Measurements from ENCODE around the gene UNC13C.

Gene UNC13C

GRCh38 chr15:54575586-54575985 is 597.3 kb downstream of the UNC13C start:
- DNase-seq, result no peak

DNA sequence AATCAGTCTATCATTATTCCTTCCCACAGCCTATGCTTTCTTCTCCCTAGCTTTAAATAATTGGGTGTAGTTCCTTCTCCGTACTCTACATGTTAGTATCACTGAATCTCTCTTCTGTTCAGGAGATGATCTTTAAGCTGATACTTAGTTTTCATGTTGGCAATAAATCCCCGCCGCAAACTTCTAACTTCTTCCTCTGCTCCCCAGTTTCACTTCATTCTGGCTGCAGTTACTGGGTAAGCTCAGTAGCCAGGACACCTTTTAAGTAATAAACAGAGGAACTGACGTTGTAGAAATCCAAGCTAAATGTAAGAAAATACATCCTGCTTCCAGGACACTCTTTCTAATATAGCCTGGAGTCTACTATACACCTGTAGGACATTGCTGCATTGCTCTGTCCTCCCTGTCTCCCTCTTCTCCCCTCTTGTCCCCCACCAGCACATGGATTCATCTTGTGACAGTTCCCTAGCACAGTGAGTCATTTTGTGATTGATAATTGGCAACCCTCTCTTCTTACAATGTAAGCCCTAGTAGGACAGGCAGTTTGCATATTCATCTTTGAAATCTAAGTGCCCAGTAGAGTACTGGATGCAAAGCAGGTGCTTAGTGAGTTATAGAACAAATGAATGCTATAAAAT is 598.2 kb downstream of the UNC13C start:
- no peak for DNase-seq

DNA sequence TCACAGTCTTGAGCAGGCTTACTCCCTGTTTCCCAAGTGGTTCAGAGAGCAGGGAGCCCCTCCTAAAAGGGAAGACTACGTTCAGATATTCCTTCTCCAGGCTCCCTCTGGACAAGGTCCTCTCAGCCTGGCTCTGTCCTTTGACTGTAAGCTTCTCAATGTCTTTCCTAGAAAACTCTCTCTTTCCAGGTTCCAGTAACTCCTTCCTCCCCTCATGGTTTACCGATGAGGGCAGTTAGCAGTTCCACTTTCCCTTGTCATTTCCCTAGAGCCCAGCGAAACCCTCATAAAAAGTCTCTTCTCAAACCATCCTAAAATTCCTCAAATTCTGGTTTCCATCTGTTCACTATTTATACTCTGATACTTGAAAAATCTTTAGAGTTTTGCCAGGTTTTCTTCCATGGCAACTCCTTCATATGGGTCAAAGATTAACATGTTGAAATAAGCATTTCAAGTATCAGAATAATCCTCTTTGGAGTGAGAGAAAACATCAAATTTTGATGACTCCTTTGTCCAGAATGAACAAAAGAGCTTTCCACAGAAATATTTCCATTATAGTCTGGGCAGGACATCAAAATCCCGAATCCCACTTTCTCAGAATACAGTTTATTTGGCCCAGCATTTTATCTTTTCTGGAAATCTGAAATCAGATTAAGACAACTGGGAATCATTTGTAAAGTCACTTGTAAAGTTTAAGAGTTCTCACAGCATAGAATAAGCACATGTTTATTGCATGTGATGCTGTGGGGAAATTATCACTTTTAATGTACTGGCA is 599.4 kb downstream of the UNC13C start:
- DNase-seq, result no peak

DNA sequence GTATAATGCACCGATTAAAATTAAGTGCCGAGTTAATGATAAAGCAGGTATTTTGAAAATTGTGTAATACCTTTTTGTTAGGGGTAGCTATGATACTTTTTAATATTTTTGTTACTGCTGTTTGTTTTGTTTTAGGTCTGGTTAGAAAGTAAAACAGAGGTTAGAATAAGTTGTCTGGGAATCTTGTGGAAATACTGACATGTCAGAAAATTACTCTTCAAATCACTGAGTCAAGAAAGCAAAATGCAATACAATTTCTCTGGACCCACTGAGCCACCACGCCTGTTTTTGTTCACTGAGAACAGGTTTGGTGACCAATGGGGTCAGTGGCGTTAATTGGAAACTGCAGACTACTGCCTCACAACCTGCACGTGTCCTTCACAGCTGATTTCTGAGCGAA is 601.6 kb downstream of the UNC13C start:
- DNase-seq, result no peak

DNA sequence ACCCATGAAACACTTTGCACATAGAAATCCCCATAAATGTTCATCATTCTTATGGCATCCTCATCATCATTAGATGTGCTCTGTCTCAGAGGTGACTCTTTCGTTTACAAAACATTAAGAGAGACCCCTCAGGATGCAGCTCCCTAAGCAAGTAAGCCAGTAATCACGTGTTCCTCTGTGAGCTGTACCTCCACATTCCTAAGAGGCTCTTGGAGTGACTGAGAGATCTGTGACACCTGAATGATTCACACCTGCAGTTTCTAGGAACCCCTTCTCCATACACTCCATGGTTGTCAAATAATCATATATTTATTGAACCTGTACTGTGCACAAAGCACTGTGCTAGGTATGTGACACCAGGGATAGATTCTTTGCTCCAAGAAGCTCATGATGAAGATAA is 602.4 kb downstream of the UNC13C start:
- no peak for DNase-seq

GRCh38 chr15:54582863-54583643 is 604.8 kb downstream of the UNC13C start:
- no peak for DNase-seq

DNA sequence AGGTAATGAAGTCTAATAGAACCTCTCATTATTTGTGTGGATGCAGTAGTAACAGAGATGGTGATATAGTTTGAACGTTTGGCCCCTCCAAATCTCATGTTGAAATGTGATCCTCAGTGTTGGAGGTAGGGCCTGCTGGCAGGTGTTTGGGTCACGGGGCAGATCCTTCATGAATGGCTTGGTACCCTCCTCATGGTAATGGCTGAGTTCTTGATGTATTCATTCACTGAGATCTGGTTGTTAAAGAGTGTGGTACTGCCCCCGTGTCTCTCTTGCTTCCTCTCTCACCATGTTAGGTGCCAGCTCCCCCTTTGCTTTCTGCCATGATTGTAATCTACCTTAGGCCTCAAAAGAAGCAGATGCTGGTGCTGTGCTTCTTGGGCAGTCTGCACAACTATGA is 606.8 kb downstream of the UNC13C start:
- DNase-seq, result no peak

GRCh38 chr15:54594115-54594514 is 615.9 kb downstream of the UNC13C start:
- no peak for DNase-seq

DNA sequence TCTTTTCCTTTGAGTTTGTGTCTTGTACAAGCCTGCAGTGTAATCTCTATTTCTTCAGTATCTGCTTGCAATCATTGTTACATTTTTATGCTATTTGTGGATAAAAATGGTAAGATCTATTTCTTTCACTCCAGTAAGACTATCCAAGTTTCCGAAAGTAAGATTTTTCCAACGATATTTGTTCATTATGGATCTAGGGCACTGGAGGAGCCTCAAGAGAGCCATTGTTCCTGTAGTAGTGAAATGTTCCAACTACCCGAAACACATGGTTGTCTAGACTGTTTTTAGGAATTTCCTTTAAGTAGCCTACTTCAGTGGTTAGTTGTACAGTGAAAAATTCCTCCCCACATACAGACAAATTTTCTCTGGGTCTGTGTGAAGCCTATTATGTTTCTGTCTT is 621.1 kb downstream of the UNC13C start:
- DNase-seq, result no peak

GRCh38 chr15:54605043-54605442 is 626.8 kb downstream of the UNC13C start:
- no peak for DNase-seq

DNA sequence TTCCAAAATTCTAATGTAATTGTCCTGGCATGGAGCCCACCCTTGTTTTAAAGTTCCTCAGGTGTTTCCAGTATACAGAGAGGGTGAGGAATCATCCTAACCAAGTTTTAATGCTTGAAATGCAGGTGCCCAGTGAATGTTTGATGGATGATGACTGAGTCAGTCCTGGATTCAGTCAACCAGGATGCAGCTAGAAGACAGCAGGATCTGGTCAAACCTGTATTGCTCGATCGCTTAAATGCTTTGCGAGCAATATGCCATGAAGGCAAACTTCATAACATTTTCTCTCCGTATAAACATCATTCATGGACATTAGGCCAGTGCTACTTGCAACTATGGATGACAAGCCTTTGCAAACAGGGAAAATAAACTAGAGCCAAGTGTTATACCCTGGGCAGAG is 627.3 kb downstream of the UNC13C start:
- no peak for DNase-seq

DNA sequence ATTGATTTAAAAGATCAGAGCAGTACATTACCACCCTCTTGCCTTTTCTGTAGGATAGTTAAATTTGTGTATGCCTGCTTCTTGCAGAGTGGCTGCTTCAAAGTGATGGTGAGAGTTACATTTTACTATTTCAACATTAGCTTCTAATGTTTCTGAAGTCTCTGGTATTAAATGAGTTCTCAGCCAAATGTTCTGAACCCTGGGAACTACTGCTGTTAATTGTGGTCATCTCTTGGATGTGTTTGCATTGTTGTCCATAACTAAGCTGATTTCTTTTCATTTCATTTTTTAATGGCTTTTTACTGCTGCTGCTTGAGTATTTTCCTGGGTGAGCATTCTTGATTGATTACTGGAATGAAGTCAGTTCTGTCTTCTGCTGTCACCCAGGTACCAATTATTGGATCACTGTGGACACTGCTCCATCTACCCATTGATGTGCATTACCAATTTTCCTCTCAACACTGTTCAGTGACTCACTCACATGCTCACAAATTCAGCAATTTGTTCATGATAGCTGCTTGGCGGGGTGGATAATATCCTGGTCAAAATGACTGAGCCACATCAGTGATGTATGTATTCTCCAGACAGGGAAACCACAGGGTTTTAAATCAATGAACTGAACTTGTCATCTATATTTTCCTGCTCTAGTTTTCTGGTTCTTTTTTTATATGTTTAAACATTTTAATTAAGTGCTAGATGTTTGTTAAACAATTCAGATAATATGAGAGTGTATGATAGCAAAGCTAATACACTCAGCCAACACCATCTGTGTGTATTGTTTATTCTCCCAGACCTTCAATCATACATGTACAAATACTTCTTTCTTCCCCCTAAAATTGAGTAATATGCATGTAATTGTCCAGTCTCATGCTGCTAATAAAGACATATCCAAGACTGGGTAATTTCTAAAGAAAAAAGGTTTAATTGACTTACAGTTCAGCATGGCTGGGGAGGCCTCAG is 630.9 kb downstream of the UNC13C start:
- no peak for DNase-seq

- DNase-seq, result no peak
These were observed 639.9 kb downstream of the UNC13C start for GRCh38 chr15:54618120-54618519.

GRCh38 chr15:54619180-54619579 is 640.9 kb downstream of the UNC13C start:
- DNase-seq, result no peak

DNA sequence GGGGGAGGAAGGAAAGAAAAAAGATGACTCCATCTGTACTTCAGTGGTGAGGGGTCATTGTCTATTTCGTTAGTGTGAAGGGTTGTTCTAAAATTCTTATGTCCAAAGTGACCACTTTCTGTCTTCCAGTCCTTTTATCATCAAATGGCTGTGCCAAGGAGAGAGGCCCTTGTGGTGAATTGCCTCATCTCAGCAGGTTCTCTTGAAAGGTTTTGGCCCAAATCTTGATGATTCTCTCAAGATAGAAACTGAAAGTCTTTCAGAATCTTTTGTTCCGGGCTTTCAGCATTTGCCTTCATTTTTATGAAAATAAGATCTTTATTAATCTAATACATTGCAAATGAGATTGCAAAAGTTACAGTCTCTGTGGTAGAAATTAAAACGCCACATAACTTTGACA is 642.7 kb downstream of the UNC13C start:
- no peak for DNase-seq

DNA sequence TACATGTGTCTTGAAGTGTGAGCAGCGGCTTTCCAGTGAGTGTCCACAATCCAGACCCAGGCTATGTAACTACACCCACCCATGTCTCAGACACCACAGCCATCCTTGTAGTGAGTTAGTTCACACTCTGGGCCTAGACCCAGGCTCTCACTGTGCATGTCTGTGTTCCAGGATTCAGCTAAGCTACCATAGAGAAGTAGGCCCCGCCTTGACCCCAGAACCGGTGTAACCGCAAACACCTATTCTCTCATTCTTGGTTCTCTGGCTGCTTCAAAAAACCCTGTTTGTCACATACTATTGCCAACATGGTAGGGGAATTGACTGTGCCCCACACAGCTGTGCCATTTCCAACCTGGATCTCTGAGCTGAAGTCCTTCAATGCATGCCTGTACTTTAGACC is 657.9 kb downstream of the UNC13C start:
- no peak for DNase-seq

GRCh38 chr15:54638666-54639065 is 660.4 kb downstream of the UNC13C start:
- DNase-seq, result no peak

GRCh38 chr15:54640873-54641272 is 662.6 kb downstream of the UNC13C start:
- DNase-seq, result no peak

- DNase-seq, result no peak
These were observed 666.6 kb downstream of the UNC13C start for GRCh38 chr15:54644796-54645195.

GRCh38 chr15:54659646-54660045 is 681.4 kb downstream of the UNC13C start:
- no peak for DNase-seq

DNA sequence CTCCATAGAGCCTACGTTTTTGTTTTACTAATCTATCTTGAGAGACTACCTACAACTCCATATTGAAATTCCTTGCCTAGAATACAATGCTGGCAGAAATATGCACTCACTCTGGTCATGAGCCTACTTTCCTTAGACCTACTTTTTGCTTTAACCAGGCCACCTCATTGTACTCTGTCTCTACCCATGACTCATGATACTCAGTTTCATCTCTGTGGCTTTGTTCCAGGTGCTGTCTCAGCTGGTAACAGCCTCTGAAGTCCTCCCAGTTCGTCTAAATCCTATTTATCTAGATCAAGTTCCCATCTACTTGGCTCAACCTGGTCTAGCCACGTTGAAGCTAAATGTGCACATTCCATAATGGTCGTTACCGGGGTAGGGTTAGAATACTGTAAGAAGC is 682.1 kb downstream of the UNC13C start:
- DNase-seq, result no peak

GRCh38 chr15:54675241-54675640 is 697.0 kb downstream of the UNC13C start:
- DNase-seq, result no peak

DNA sequence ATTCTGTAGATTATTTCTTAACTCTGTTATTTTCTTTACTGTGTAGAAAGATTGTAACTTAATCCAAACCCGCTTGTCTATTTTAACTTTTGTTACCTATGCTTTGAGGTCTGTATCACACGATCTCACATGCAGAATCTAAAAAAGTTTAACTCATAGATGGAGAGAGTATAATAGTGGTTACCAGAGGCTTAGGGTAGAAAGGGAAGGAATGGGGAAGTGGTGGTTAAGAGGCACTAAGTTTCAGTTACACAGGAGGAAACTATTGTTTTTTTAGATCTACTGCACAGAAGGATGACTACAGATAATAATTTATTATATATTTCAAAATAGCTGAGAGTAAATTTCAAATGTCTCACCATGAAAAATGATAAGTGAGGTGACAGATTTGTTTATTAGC is 703.3 kb downstream of the UNC13C start:
- no peak for DNase-seq

All from activated naive CD4-positive, alpha-beta T cell treated with anti-CD3 and anti-CD28 coated beads, Interleukin-2, amount 50 U/mL, for 16 hours (primary cell).